Measurements from ENCODE around the gene TAOK2. TPM values are rescaled to one million over a fixed set of nuclear protein-coding genes. Genes with fewer than 3 reads are reported as not detected.

The TAOK2 gene
- total RNA-seq, 4 donors from 2014 or later = 78.1 to 123 (median 90.9) TPM

- Histone ChIP-seq H3K4me1 (peaks cover 0 to 3% (median 2%) of the 10 kb centered on the region in 4 donors), H3K36me3 (peaks cover 0 to 16% (median 0%) of the 10 kb centered on the region in 3 donors)
- DNase-seq = peak in 2 of 3 donors; percentile 22 to 59
Measured at GRCh38 chr16:30005341-30006094, 31.9 kb downstream of the TAOK2 start.

DNA sequence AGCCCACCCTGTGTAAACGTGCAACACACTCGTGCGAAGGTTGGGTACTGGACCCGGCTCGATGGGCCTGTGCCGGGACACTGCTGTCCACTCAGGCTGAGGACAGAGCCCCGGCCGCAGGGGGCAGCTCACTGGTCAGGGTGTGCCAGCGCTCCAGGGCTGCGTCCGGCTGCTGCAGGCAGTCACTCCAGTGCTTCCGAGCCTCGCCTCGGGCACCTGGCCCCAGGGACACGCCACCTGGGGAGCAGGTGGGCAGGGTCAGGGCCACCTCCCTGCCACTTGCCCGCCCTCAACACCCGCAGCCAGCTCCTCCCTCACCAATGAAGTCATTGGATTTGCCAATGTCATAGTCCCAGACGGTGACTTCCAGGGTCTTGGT lies 32.4 kb downstream of the TAOK2 start:
- Histone ChIP-seq H3K4me1 (peaks cover 0 to 9% (median 8%) of the 10 kb centered on the region in 4 donors), H3K4me3 (no peak overlapping the region), H3K27me3 (peaks cover 0 to 16% of the 10 kb centered on the region in 2 donors), H3K36me3 (peaks cover 0 to 10% (median 0%) of the 10 kb centered on the region in 3 donors), H3K9me3 (no peaks in the 10 kb centered on the region), H3K27ac (no peak overlapping the region)
- DNase-seq = no peak
- TF ChIP-seq CTCF (IDR thresholded peaks at IDR 0.05) = no peak
- TF ChIP-seq POLR2A (IDR thresholded peaks at IDR 0.05) = no peak

More at GRCh38 chr16:30005341-30006094, 31.9 kb downstream of the TAOK2 start:
- TF ChIP-seq CTCF (IDR thresholded peaks at IDR 0.05) (peak; percentile 35 to 81 (median 76)), POLR2A (IDR thresholded peaks at IDR 0.05) (no peak)
- no peak overlapping the region for H3K4me3 ChIP-seq
- peaks cover 0 to 10% of the 10 kb centered on the region in 2 donors for H3K27me3 ChIP-seq
- H3K27ac ChIP-seq = no peak overlapping the region
- no peaks in the 10 kb centered on the region for H3K9me3 ChIP-seq

DNA sequence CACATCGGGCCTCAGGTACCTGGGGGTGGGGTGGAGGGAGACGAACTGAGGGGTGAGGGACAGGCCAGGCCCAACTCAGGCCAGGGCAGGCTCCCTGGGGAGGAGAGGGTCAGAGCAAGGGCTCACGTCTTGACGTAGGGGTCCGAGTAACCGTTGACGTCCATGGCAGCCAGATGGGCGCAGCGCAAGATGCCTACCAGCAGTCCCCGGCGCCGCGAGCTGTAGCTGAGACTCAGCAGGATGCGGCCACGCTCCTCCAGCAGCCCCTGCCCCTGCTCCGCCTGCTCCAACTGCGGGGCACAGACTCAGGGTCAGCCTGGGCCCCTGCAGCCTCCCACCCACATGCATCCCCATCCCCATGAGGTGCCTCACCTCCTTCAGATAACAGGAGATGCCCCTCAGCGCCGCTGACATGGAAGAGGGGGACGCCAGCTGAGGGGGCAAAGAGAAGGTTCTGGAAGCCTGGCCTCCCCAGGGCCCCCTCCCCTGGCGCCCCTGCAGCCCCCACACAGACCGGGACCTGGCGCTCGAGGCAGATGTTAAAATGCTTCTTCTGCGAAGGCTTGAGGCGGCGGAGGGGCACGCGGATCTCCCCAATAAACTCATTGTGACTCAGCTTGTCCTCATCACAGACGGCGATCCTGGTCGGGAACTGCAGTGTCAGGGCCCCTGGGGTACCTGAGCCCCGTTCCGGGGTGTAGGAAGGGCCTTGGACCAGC lies 33.1 kb downstream of the TAOK2 start:
- H3K27ac ChIP-seq = no peak overlapping the region
- H3K36me3 ChIP-seq = peaks cover 0 to 3% (median 0%) of the 10 kb centered on the region in 3 donors
- no peak for DNase-seq
- TF ChIP-seq POLR2A (IDR thresholded peaks at IDR 0.05) (no peak), CTCF (IDR thresholded peaks at IDR 0.05) (no peak)
- peaks cover 0 to 23% of the 10 kb centered on the region in 2 donors for H3K27me3 ChIP-seq
- H3K4me1 ChIP-seq = peaks cover 0 to 16% (median 13%) of the 10 kb centered on the region in 4 donors
- H3K9me3 ChIP-seq = no peaks in the 10 kb centered on the region
- no peak overlapping the region for H3K4me3 ChIP-seq

- no peaks in the 10 kb centered on the region for H3K9me3 ChIP-seq
- no peak for DNase-seq
- H3K27ac ChIP-seq = no peak overlapping the region
- no peaks in the 10 kb centered on the region for H3K36me3 ChIP-seq
- TF ChIP-seq CTCF (IDR thresholded peaks at IDR 0.05) (no peak), POLR2A (IDR thresholded peaks at IDR 0.05) (no peak)
- no peak overlapping the region for H3K4me3 ChIP-seq
- H3K27me3 ChIP-seq = peaks cover 0 to 27% of the 10 kb centered on the region in 2 donors
- peaks cover 0 to 16% (median 13%) of the 10 kb centered on the region in 4 donors for H3K4me1 ChIP-seq
Measured at GRCh38 chr16:30007378-30007895, 33.8 kb downstream of the TAOK2 start.

DNA sequence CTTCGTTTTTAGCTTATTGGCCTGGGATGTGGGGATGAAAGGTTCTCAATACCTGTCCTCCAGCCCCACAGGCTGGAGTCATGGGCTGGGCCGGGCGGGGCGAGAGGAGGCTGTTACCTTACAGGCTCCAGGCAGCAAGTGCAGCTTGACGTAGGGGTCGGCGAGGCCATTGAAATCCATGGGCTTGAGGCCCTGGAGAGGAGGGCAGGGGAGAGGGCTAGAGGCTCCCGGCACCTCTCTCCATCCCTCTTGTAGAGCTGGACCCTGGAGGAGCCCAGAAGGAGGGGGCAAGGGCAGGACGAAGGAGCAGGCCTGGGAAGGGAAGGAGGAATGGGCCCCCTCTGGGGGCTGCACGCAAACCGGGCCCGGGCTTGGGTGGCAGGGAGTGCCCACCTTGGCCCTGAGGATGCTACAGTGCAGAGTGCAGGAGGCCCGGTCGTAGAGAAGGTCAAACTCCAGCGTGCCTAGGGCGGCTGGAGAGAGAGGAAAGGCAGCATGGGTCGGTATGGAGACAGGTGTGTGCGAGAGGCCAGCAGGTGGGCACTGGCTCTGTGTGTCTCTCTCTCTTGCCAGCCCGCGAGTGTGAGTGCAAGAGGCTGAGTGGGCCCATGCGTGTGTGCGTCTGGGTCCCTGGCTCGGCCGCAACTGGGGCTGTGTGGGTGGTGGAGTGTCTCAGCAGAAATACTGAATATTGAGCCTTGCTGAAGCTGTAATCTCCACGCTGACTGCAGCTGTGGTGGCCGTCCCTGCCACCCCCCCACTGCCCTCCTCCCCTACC lies 35.6 kb downstream of the TAOK2 start:
- Histone ChIP-seq H3K27me3 (peaks cover 0 to 27% of the 10 kb centered on the region in 2 donors), H3K9me3 (no peaks in the 10 kb centered on the region), H3K4me3 (no peak overlapping the region), H3K4me1 (peaks cover 0 to 16% (median 13%) of the 10 kb centered on the region in 4 donors), H3K36me3 (no peaks in the 10 kb centered on the region), H3K27ac (no peak overlapping the region)
- no peak for DNase-seq
- TF ChIP-seq POLR2A (IDR thresholded peaks at IDR 0.05) (no peak), CTCF (IDR thresholded peaks at IDR 0.05) (no peak)

Measured in Peyer's patch (tissue), 4 donors.